ENCODE results near the gene TANK. TPM values are rescaled to one million over a fixed set of nuclear protein-coding genes. Genes with fewer than 3 reads are reported as not detected.

TANK gene
- total RNA-seq, 2 experiments from 2014 or later = 43.4 to 64.9 TPM

- no TSS peak for BruUV-seq (replicated peaks)
- intact Hi-C loops (cut with micrococcal nuclease; ENCODE audit: unreplicated experiment) = loop anchor here (10.0 kb wide), 1 partner anchor 837 kb away; no protein-coding TSS in a partner anchor
- no peaks in the 10 kb centered on the region for H4K20me1 ChIP-seq (ENCODE audit: insufficient read depth, low read length)
- no peak overlapping the region for H3K27ac ChIP-seq (ENCODE audit: low read depth, low read length, poor library complexity, severe bottlenecking)
- TF ChIP-seq EZH2phosphoT487 (IDR thresholded peaks at IDR 0.05; ENCODE audit: borderline replicate concordance, low read depth, low read length) (no peak), CTCF (conservative IDR thresholded peaks at IDR 0.05; ENCODE audit: low read length) (no peak)
- ChIA-PET CTCF (ENCODE audit: unreplicated experiment) (no interaction called here), POLR2A (interaction anchor here (0.6 to 6.5 kb wide), 8 partner anchors 10 to 103 kb away, joined by 3 to 76 read pairs (median 4); no protein-coding TSS in a partner anchor)
- peak overlapping the region; percentile 25; the same call in 1 of the 2 replicates for H2AFZ ChIP-seq (ENCODE audit: low read length)
- no peaks in the 10 kb centered on the region; the same call in 1 of the 2 replicates for H3K36me3 ChIP-seq (ENCODE audit: insufficient read depth, low read length)
- 0 out of 2 replicates have a peak overlapping the region, but pooled peaks have one; percentile 2 for H3K4me2 ChIP-seq (ENCODE audit: low read length)
- no peak for DNase-seq (ENCODE audit: low spot score)
- peaks cover 16% of the 10 kb centered on the region; the same call in 1 of the 2 replicates for H3K79me2 ChIP-seq (ENCODE audit: insufficient read depth, low read depth, low read length)
- no peaks in the 10 kb centered on the region for H3K9me3 ChIP-seq (ENCODE audit: low read length)
- H3K9me2 ChIP-seq (ENCODE audit: insufficient read depth, low read length) = no peaks in the 10 kb centered on the region
- H3K4me1 ChIP-seq (ENCODE audit: insufficient read depth, low read length, poor library complexity, severe bottlenecking) = peaks cover 65% of the 10 kb centered on the region
- H3K4me3 ChIP-seq (ENCODE audit: low read depth, low read length, poor library complexity, severe bottlenecking) = no peak overlapping the region
Measured at GRCh38 chr2:161241894-161242293, 81.7 kb downstream of the TANK start.

- Histone ChIP-seq H3K4me2 (ENCODE audit: low read length) (peak overlapping the region; percentile 85), H3K36me3 (ENCODE audit: insufficient read depth, low read length) (no peaks in the 10 kb centered on the region; the same call in 1 of the 2 replicates), H3K79me2 (ENCODE audit: insufficient read depth, low read depth, low read length) (peaks cover 16% of the 10 kb centered on the region; the same call in 1 of the 2 replicates), H3K4me3 (ENCODE audit: low read depth, low read length, poor library complexity, severe bottlenecking) (peak overlapping the region; percentile 73), H3K9me3 (ENCODE audit: low read length) (no peaks in the 10 kb centered on the region), H4K20me1 (ENCODE audit: insufficient read depth, low read length) (no peaks in the 10 kb centered on the region), H3K4me1 (ENCODE audit: insufficient read depth, low read length, poor library complexity, severe bottlenecking) (peaks cover 51% of the 10 kb centered on the region), H3K9me2 (ENCODE audit: insufficient read depth, low read length) (no peaks in the 10 kb centered on the region), H2AFZ (ENCODE audit: low read length) (peak overlapping the region; percentile 83), H3K27ac (ENCODE audit: low read depth, low read length, poor library complexity, severe bottlenecking) (peak overlapping the region; percentile 65)
- intact Hi-C loops (cut with micrococcal nuclease; ENCODE audit: unreplicated experiment) = loop anchor here (10.0 kb wide), 1 partner anchor 839 kb away; no protein-coding TSS in a partner anchor
- TF ChIP-seq EZH2phosphoT487 (IDR thresholded peaks at IDR 0.05; ENCODE audit: borderline replicate concordance, low read depth, low read length) (no peak), CTCF (conservative IDR thresholded peaks at IDR 0.05; ENCODE audit: low read length) (no peak)
- CTCF ChIA-PET (ENCODE audit: unreplicated experiment) = interaction anchor here (0.9 to 1.4 kb wide), 3 partner anchors 11 to 25 kb away, joined by 3 to 4 read pairs (median 3); no protein-coding TSS in a partner anchor
- POLR2A ChIA-PET = interaction anchor here (0.6 to 6.5 kb wide), 14 partner anchors 11 to 1728 kb away, joined by 3 to 76 read pairs (median 4); partner anchors contain the start of gene PSMD14
- DNase-seq (ENCODE audit: low spot score) = peak; percentile 68
- BruUV-seq (replicated peaks) = no TSS peak
Measured at GRCh38 chr2:161243312-161243711, 83.1 kb downstream of the TANK start.

- no peaks in the 10 kb centered on the region; the same call in 1 of the 2 replicates for H3K36me3 ChIP-seq (ENCODE audit: insufficient read depth, low read length)
- TF ChIP-seq EZH2phosphoT487 (IDR thresholded peaks at IDR 0.05; ENCODE audit: borderline replicate concordance, low read depth, low read length) = no peak
- no peak for TF ChIP-seq CTCF (conservative IDR thresholded peaks at IDR 0.05; ENCODE audit: low read length)
- H3K9me2 ChIP-seq (ENCODE audit: insufficient read depth, low read length) = no peaks in the 10 kb centered on the region
- H4K20me1 ChIP-seq (ENCODE audit: insufficient read depth, low read length) = no peaks in the 10 kb centered on the region
- intact Hi-C loops (cut with micrococcal nuclease; ENCODE audit: unreplicated experiment) = loop anchor here (2.0 to 10.0 kb wide), 3 partner anchors 65 to 839 kb away; partner anchors contain the start of genes PSMD14 and TANK
- peaks cover 16% of the 10 kb centered on the region; the same call in 1 of the 2 replicates for H3K79me2 ChIP-seq (ENCODE audit: insufficient read depth, low read depth, low read length)
- H3K27ac ChIP-seq (ENCODE audit: low read depth, low read length, poor library complexity, severe bottlenecking) = peak overlapping the region; percentile 65
- BruUV-seq (replicated peaks) = TSS peak; percentile 92
- peak overlapping the region; percentile 73 for H3K4me3 ChIP-seq (ENCODE audit: low read depth, low read length, poor library complexity, severe bottlenecking)
- H3K9me3 ChIP-seq (ENCODE audit: low read length) = no peaks in the 10 kb centered on the region
- peak overlapping the region; percentile 83 for H2AFZ ChIP-seq (ENCODE audit: low read length)
- ChIA-PET POLR2A (interaction anchor here (0.9 to 6.5 kb wide), 7 partner anchors 12 to 107 kb away, joined by 3 to 76 read pairs (median 4); partner anchors contain the start of gene PSMD14), CTCF (ENCODE audit: unreplicated experiment) (interaction anchor here (1.3 to 1.9 kb wide), 3 partner anchors 10 to 26 kb away, joined by 3 to 4 read pairs (median 4); no protein-coding TSS in a partner anchor)
- DNase-seq (ENCODE audit: low spot score) = peak; percentile 40
- peak overlapping the region; percentile 85 for H3K4me2 ChIP-seq (ENCODE audit: low read length)
- H3K4me1 ChIP-seq (ENCODE audit: insufficient read depth, low read length, poor library complexity, severe bottlenecking) = peaks cover 47% of the 10 kb centered on the region
Measured at GRCh38 chr2:161243905-161244304, 83.7 kb downstream of the TANK start.

Data from OCI-LY7 (cell line).